Measurements from ENCODE around the gene ARHGAP44.

DNA sequence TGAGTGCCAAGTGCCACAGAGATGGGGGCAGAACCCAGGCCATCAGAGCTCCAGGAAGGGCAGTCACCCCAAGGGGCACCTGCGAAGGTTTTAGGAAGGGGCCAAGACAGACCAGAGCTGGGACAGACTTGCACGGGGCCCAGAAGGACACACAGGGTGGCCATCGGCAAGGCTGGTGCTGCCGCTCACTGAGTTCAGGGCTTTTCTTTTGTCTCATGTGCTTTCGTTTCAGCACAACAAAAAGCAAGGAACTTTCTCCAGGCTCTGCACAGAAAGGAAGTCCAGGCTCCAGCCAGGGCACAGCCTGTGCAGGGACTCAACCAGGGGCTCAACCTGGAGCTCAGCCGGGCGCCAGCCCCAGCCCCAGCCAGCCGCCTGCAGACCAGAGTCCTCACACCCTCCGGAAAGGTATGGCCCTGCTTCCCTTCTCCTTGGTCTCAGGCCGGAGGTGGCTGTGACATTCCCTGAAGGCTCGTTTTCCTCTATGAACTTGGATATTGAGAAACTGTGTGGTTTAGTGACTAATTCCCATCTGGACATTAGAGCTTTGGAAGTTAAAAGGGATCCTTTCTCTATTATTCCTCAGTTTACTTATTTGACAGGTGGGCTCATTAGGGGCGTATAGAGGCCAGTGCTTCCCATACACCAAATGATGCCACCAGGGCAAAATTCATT, 190.7 kb downstream of the ARHGAP44 start:
- TF ChIP-seq CTCF (IDR thresholded peaks at IDR 0.05 in 8 of 11, conservative IDR thresholded peaks at IDR 0.05 in 3 of 11): no peak
- TF ChIP-seq POLR2AphosphoS5 (IDR thresholded peaks at IDR 0.05): no peak
- TF ChIP-seq POLR2A (IDR thresholded peaks at IDR 0.05): no peak

All from spleen (tissue), 7 donors.